MM.1S (cell line): ENCODE data around the gene PINLYP.

Experiments
- DNase-seq: peaks from one replicate; pipeline ENCODE4 v3.0.0-alpha.2; 2015
- H2AFZ ChIP-seq: fragments of 300-600 bp; sonication (generic); 2 replicates; pipeline ENCODE4 v1.6.0; 2016; ENCODE audit warnings: antibody characterized with exemption, low read length
- H3F3A ChIP-seq: fragments of 300-600 bp; sonication (generic); 2 replicates; pipeline ENCODE4 v1.6.1; 2016; ENCODE audit warnings: mild to moderate bottlenecking, antibody characterized with exemption, low read length, moderate library complexity, mixed read lengths; ENCODE audit not compliant: insufficient read depth
- H3K27ac ChIP-seq: fragments of 300-600 bp; sonication (generic); 2 replicates; pipeline ENCODE4 v1.5.1; 2016; ENCODE audit warnings: mild to moderate bottlenecking, low read length
- H3K27me3 ChIP-seq: fragments of 300-600 bp; sonication (generic); replicated peaks from 2 replicates; pipeline ENCODE4 v1.6.0; 2016; ENCODE audit warnings: low read length; ENCODE audit not compliant: insufficient read depth
- H3K36me3 ChIP-seq: fragments of 300-600 bp; sonication (generic); replicated peaks from 2 replicates; pipeline ENCODE4 v1.6.1; 2016; ENCODE audit warnings: mild to moderate bottlenecking, low read length, mixed read lengths; ENCODE audit not compliant: insufficient read depth
- H3K4me1 ChIP-seq: fragments of 300-600 bp; sonication (generic); 2 replicates; pipeline ENCODE4 v1.6.1; 2016; ENCODE audit warnings: low read length, mixed read lengths
- H3K4me2 ChIP-seq: fragments of 300-600 bp; sonication (generic); 2 replicates; pipeline ENCODE4 v1.6.0; 2016; ENCODE audit warnings: low read depth, low read length
- H3K4me3 ChIP-seq: fragments of 300-600 bp; sonication (generic); 2 replicates; pipeline ENCODE4 v1.5.1; 2016; ENCODE audit warnings: low read length, mixed read lengths
- H3K79me2 ChIP-seq: fragments of 300-600 bp; sonication (generic); 2 replicates; pipeline ENCODE4 v1.6.1; 2016; ENCODE audit warnings: mixed run types, low read length, mixed read lengths
- H3K9ac ChIP-seq: fragments of 300-600 bp; sonication (generic); 2 replicates; pipeline ENCODE4 v1.6.1; 2016; ENCODE audit warnings: low read length, mixed read lengths
- H3K9me2 ChIP-seq: fragments of 300-600 bp; sonication (generic); replicated peaks from 2 replicates; pipeline ENCODE4 v1.6.1; 2016; ENCODE audit warnings: mild to moderate bottlenecking, low read length, mixed read lengths; ENCODE audit not compliant: insufficient read depth
- H3K9me3 ChIP-seq: fragments of 300-600 bp; sonication (generic); replicated peaks from 2 replicates; pipeline ENCODE4 v1.6.1; 2016; ENCODE audit warnings: mild to moderate bottlenecking, low read length, mixed read lengths; ENCODE audit not compliant: insufficient read depth
- H4K20me1 ChIP-seq: fragments of 300-600 bp; sonication (generic); 2 replicates; pipeline ENCODE4 v1.6.1; 2016; ENCODE audit warnings: mild to moderate bottlenecking, low read length, moderate library complexity, mixed read lengths; ENCODE audit not compliant: insufficient read depth
- EZH2 ChIP-seq: fragments of 300-600 bp; sonication (generic); optimal IDR thresholded peaks from 2 replicates; pipeline ENCODE3; 2017; ENCODE audit warnings: low read depth, mild to moderate bottlenecking, antibody characterized with exemption, low read length, mixed read lengths
- EZH2phosphoT487 ChIP-seq: fragments of 300-600 bp; sonication (generic); IDR thresholded peaks from 2 replicates; pipeline ENCODE4 v1.6.1; 2018; ENCODE audit warnings: antibody characterized with exemption, low read length
- TF ChIP-seq, protein P1 (sequence below): fragments of 300-600 bp; sonication (generic); IDR thresholded peaks from 2 replicates; pipeline ENCODE4 v1.5.1; 2016; ENCODE audit warnings: antibody characterized with exemption, low read length, mixed read lengths

Gene PINLYP

DNA sequence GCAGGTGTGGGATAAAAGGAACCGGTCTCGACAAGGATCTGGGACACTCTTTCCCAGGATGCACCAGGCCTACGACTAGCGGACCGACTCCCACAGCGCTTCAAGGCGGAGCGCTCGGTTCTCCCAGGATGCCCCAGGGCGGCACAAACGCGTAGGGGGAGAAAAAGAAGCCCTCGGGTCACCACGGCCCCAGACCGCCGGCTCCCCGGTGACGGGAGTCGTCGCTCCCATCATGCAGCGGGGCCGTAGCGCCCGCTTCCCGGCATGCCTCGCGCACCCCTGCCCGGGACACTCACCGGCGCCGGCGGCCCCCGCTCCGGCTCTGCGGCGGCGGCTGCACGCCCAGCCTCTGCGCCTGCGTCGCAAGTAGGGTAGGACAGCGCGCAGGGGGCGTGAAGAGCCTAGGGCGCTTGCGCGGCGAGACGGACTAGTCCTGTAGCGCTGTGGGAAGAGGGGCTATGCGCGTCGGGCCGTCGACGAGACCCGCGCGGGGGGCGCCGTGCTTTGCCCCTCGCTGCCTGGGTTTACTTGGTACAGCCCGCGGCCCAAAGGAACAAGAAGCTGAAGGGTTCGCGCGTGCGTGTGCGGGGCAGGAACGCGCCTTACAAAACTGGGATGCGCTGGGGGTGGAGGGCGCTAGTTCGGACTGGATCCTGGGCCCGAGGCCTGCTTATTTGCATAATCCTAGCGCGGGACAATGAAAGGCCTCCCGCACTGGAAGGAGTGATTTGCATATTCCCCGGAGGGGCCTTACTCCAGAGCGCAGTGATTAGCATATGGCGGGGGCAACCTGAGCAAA lies 43.9 kb downstream of the PINLYP start, which contains the start of gene ZNF428:
Gene ZNF428 (minus strand): TSS at position 368 of the 799 bp plus-strand sequence. CDS start 5,325 bp downstream, outside the sequence.
- peak within 1 kb of the TSS; percentile 85 for H3K4me3 ChIP-seq
- H3K4me2 ChIP-seq: peak within 1 kb of the TSS; percentile 97
- H3K27me3 ChIP-seq: no peaks in the 10 kb centered on the region
- peak within 1 kb of the TSS; percentile 95 for H3K9ac ChIP-seq
- peaks cover 39% of the 10 kb centered on the region for H3K79me2 ChIP-seq
- H3K4me1 ChIP-seq: peaks cover 7% of the 10 kb centered on the region; the same call in 1 of the 2 replicates
- H3K9me3 ChIP-seq: no peaks in the 10 kb centered on the region
- H3K36me3 ChIP-seq: no peaks in the 10 kb centered on the region
- H4K20me1 ChIP-seq: no peaks in the 10 kb centered on the region
- H3K9me2 ChIP-seq: no peaks in the 10 kb centered on the region
- peak within 1 kb of the TSS; percentile 93 for H3K27ac ChIP-seq
- TF ChIP-seq EZH2: no peak
- no peak for TF ChIP-seq EZH2phosphoT487
- TF ChIP-seq, protein P1, sequence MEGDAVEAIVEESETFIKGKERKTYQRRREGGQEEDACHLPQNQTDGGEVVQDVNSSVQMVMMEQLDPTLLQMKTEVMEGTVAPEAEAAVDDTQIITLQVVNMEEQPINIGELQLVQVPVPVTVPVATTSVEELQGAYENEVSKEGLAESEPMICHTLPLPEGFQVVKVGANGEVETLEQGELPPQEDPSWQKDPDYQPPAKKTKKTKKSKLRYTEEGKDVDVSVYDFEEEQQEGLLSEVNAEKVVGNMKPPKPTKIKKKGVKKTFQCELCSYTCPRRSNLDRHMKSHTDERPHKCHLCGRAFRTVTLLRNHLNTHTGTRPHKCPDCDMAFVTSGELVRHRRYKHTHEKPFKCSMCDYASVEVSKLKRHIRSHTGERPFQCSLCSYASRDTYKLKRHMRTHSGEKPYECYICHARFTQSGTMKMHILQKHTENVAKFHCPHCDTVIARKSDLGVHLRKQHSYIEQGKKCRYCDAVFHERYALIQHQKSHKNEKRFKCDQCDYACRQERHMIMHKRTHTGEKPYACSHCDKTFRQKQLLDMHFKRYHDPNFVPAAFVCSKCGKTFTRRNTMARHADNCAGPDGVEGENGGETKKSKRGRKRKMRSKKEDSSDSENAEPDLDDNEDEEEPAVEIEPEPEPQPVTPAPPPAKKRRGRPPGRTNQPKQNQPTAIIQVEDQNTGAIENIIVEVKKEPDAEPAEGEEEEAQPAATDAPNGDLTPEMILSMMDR: no peak
- peaks cover 16% of the 10 kb centered on the region; the same call in 1 of the 2 replicates for H3F3A ChIP-seq
- H2AFZ ChIP-seq: peak within 1 kb of the TSS; percentile 80
- DNase-seq: peak; percentile 97

DNA sequence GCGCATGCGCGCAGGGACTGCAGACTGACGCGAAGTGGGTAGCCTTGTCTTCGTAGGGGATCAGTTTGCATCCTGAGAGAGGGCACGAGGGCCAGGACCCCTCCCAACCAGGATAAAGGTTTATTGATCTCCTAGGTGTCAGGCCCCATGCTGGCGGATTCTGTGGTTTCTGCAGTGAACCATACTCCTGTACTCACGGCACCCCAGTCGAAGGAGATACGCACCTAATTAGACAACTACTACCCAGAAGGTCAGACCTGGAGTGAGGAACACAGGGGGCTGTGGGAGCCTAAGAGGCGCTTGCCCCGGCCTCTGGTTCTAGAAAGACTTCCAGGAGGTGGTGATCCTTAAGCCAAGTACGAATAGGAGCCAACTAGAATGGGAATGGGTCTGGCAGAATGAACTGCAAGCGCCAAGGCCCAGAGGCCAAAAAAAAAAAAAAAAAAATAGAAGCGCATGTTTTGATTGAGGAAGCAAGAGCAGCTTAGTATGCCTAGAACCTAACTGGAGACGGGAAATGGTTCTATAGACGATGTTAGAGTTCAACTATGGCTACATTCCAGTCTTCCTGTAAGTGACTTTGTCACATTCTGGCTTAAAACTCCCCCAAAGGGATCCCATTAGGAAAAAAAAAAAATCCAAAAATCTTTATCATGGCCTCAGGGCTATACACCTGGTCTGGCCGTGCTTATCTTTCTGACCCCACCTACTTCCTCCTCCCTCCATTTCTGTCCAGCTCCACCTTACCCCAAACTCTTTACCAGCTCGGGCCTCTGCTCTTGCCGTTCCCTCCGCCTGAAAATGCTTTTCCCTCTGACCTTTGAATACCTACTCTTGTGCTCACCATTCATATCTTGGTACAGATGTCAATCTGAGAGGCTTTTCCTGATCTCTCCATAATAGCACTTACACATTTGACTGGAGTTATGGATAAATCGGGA lies 44.7 kb downstream of the PINLYP start:
- H3K4me2 ChIP-seq: peak overlapping the region; percentile 97
- H2AFZ ChIP-seq: peak overlapping the region; percentile 80
- no peaks in the 10 kb centered on the region for H3K9me2 ChIP-seq
- TF ChIP-seq, protein P1: no peak
- TF ChIP-seq EZH2phosphoT487 (no peak), EZH2 (no peak)
- peaks cover 16% of the 10 kb centered on the region; the same call in 1 of the 2 replicates for H3F3A ChIP-seq
- peaks cover 7% of the 10 kb centered on the region; the same call in 1 of the 2 replicates for H3K4me1 ChIP-seq
- H3K27me3 ChIP-seq: no peaks in the 10 kb centered on the region
- H3K36me3 ChIP-seq: no peaks in the 10 kb centered on the region
- peak overlapping the region; percentile 95 for H3K9ac ChIP-seq
- peak overlapping the region; percentile 85 for H3K4me3 ChIP-seq
- peaks cover 32% of the 10 kb centered on the region for H3K79me2 ChIP-seq
- no peaks in the 10 kb centered on the region for H4K20me1 ChIP-seq
- DNase-seq: no peak
- peak overlapping the region; percentile 93 for H3K27ac ChIP-seq
- no peaks in the 10 kb centered on the region for H3K9me3 ChIP-seq

DNA sequence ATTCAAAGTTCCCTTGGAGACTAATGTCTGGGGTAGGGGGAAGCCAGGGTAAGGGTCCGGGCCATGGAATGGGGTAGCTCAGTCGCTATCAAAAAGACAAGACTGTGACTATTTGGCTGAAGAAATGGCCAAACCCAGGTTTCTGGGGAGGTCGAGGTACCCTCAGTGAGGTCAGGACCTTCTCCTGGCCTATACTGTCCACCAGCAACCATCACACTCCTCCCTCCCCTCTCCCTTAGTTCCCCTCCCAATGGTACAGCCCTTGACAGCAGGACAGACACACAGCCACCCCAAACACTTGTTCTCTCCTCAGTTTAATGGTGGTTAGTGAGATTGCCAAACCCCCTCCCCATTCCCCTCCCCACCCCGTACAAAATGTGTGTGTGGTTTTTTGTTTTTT lies 46.5 kb downstream of the PINLYP start:
- no peak for DNase-seq
- no peak overlapping the region for H2AFZ ChIP-seq
- H3K4me3 ChIP-seq: no peak overlapping the region
- no peaks in the 10 kb centered on the region for H3K36me3 ChIP-seq
- H3K27ac ChIP-seq: no peak overlapping the region
- H3K4me2 ChIP-seq: no peak overlapping the region
- TF ChIP-seq, protein P1: no peak
- TF ChIP-seq EZH2phosphoT487 (no peak), EZH2 (no peak)
- peaks cover 17% of the 10 kb centered on the region for H3K79me2 ChIP-seq
- peaks cover 16% of the 10 kb centered on the region; the same call in 1 of the 2 replicates for H3F3A ChIP-seq
- H4K20me1 ChIP-seq: no peaks in the 10 kb centered on the region
- no peaks in the 10 kb centered on the region for H3K9me2 ChIP-seq
- peaks cover 7% of the 10 kb centered on the region; the same call in 1 of the 2 replicates for H3K4me1 ChIP-seq
- H3K9me3 ChIP-seq: no peaks in the 10 kb centered on the region
- peaks cover 6% of the 10 kb centered on the region; the same call in 1 of the 2 replicates for H3K27me3 ChIP-seq
- H3K9ac ChIP-seq: no peak overlapping the region
